HG03064 (cell line): ENCODE measurements around the gene IKZF1.

Experiments used
- ATAC-seq: cut with Tn5 transposase; IDR thresholded peaks from one replicate; pipeline ENCODE4 v1.9.1; 2021; ENCODE audit warnings: low read depth; ENCODE audit not compliant: unreplicated experiment

IKZF1 gene

DNA sequence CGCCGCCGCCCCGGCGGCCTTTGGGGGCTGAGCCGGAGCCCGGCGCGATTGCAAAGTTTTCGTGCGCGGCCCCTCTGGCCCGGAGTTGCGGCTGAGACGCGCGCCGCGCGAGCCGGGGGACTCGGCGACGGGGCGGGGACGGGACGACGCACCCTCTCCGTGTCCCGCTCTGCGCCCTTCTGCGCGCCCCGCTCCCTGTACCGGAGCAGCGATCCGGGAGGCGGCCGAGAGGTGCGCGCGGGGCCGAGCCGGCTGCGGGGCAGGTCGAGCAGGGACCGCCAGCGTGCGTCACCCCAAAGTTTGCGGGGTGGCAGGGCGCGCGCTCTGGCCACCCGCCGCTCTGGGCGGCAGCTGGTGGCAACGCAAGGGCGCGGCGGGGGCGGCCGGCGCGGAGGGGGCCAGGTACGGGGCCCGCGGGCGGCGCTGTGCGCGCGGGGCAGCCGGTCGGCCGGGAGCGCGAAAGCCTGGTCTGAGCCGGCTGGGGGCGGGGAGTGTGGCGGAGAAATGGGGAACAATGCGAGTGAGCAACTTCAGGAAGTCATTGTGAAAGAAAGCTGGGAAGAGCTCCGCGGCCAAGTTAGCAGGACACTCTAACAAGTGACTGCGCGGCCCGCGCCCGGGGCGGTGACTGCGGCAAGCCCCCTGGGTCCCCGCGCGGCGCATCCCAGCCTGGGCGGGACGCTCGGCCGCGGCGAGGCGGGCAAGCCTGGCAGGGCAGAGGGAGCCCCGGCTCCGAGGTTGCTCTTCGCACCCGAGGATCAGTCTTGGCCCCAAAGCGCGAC is at the start of gene IKZF1:
IKZF1 (plus strand) TSS at position 588 of the 782 bp plus-strand sequence. CDS start 14,346 bp downstream, outside the sequence.
- ATAC-seq: peak; percentile 29

DNA sequence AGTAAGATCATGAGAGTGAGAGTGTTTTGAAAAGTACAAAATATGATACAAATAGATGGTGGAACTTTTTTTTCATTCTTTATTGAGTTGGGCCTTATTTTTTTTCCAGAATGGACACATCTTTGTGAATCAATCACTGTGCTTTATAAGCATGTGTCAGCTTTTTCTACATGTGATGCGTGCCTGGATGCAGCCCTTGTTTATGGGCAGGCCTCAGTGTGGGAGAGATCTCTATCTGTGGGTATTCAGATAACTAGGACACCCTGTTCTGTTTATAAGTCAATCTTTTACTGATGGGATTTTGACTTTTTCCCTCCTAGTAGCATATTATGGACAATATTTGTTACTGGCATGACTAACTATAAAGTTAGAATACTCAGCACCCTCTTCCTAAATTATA is 42.9 kb upstream of the IKZF1 start:
- ATAC-seq: no peak

DNA sequence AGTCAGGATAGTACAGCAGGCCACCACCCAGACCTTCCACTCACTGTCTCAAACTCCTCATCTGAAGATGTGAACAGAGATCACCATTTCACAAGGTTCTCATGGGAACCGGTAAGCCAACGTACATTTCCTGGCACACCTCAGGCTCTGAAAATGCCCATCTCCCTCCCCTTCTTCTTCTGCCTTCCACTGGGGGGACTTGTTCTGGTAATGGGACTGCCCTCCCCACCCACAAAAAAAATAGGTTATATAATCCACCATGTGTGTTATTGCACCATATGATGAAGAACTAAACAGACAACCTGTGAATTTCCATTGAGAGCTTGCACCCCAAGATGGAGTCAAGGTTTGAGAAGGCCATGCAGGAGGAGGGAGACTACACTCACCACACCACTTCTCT is 42.1 kb upstream of the IKZF1 start:
- ATAC-seq: peak; percentile 5

DNA sequence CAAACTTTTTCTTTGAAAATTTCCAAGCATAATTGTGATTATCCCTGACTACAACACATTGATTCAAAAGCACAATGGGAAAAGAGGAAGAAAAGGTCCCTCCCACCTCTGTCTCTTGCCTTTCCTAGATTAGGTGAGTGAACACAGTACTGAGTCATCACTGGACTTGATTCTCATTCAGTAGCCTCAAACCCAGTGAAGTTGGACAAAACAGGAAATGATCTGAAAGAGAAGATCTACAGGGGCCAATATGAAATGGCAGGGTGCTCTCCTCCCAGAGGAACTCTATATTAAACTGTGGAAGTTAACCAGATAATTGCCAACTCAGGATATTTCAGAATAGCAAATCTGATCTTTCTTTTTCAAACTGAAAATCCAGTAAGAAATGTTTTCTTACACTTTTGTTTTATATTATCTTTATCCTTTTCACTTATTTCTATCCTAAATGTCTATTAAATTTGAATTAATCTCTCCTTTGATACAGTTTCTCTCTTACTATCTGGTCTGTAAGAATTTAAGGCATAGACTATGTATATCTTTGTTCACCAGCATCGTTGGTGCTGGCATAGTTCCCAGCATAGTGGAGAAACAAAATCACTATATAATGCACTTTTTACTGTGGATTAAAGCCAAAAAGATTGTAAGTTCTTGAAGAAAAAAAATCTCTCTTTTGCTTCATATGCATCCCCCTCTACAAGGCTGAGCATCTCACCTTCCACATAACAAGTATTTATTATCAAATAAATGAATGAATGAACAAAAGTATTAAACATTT is 41.4 kb upstream of the IKZF1 start:
- ATAC-seq: peak; percentile 50

DNA sequence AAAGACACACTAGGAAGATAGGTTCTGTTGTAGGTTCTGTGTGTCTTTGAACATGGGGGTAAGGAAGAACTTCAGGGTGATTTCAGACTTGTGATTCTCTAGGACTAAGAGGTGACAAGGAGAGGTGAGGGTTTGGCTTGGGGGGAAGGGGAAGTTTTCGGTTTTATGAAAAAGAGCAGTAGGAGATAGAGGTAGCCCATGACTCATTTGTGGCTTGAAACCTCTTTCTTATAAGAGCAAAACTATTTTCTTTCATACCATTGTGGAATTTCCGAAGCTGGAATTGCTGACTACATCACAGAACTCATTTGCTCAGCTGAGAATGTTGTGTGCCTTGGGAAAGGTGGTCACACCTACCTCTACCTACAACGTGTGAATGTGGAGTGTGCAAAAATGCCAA is 39.6 kb upstream of the IKZF1 start:
- no peak for ATAC-seq

DNA sequence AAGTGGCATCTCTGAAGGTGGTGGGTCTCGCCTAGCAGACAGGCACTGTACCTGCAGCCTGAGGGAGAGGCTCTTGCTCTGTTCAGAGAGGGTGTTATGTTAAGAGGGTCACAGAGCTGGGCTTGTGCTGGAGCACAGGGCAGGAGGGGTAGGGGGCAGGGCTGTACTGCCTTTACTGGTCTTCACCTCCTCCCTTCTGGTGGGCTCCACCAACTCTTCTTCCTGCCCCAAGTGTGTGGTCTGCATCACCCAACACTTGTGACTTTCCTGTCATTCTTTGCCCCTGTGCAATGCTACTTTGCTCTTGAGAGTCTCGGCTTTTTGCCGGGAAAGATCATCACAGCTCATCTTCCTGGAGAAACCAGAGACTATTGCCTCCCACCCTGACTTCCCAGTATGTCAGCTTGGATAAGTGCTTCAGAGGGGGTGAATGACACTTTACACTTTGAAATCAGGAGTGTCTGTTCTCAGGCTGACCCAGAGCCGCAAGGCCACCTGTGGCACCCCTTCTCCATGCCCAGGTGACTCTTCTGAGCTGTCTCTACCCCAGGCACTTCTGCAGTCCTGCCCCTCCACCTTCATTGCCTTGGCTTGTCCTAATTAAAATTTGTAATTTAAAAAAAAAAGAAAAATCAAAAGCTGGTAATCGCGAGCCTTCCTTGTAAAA is 38.4 kb upstream of the IKZF1 start:
- ATAC-seq: no peak

DNA sequence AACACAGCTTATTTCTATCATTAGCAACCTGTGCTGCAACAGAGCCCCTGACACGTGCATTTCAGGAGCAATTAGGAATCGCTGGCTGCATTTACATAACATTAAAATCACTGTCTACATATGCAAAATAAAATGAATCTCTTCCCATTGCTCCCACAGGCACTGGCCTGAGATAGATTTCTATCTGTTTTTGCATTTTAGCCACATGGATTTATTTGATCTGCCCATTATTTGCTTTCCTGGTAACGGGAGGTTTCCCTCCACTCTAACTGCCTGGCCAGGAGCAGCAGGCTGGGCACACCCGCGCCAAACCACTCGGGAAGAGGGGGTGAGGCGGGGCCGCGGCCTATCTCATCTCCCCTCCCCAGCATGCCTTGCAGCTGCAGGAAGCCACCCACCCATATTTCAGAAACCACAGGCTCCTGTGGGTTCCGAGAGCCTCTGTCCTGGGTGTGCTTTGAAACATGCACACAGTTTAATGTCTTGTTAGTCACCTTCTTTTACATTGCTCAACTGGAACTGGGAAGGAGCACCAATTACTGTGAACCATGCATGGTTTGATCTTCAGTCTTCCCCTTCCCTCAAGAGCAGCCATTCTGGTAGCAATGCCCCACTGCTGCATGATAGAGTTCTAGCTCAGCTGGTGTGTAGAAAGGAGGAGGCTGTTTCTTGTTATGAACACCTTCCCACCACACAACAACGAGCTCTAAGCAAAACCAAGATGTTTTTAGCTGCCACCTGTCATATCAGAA is 37.7 kb upstream of the IKZF1 start:
- ATAC-seq: peak; percentile 36

DNA sequence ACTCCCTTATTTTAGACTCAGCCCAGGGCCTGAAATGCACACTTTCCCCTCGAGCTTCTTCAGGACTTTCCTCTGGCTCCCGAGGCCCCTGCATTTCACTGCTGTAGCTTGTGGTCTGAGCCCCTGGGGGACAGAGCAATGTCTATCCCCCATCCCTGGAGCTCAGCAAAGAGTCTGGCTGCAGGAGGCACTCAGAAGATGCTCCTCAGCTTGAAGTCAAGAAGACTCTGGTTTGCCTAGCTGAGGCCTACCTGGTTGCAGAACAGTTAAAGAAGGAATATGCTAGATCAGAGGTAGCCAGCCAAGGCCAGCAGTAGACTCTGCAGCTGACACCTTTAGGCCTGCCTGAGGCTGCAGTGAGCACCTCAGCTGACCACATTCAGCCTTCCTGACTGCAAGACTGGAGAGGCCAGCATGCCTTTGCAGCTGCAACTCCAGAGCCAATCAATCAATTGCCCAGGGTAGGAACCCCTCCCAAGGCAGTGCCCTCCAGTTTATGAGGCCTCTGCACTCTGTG is 36.9 kb upstream of the IKZF1 start:
- ATAC-seq: no peak

DNA sequence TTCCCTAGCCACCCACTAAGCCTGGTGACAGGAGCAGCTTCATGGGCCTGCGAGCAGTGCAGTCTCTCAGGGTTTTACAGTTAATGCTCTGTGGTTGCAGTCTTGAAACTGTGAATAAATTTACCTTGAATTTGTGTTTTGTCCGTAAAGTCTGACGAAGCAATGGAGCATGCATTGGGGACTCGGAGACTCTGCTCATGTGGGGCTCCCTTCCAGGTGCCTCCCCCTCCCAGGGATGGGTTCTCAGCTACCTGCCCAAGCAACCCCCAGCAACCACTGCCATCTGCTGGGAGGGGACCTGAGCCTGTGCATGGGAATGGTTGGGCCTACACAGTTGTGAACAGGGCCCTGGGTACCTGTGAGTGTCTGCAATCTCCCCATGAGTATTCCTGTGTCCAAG is 36.3 kb upstream of the IKZF1 start:
- ATAC-seq: peak; percentile 21

DNA sequence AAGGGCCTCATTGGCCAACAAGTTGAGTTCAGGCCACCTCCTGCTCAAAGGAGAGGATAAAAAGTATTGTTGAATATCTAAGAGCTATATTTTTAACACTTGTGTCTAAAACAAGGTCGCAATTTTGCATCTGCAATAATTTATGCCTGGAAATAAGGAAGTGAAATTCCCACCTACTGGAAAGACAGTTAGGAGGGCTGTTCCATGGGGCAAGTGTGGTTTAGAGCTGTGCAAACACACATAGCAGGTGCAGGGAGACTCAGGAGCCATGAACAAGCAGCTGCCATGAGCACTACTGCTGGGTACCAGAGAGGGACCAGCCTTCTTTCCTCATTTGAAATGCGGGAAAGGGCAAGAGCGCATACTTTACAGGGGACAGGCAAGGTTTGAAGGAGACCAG is 35.5 kb upstream of the IKZF1 start:
- ATAC-seq: no peak

DNA sequence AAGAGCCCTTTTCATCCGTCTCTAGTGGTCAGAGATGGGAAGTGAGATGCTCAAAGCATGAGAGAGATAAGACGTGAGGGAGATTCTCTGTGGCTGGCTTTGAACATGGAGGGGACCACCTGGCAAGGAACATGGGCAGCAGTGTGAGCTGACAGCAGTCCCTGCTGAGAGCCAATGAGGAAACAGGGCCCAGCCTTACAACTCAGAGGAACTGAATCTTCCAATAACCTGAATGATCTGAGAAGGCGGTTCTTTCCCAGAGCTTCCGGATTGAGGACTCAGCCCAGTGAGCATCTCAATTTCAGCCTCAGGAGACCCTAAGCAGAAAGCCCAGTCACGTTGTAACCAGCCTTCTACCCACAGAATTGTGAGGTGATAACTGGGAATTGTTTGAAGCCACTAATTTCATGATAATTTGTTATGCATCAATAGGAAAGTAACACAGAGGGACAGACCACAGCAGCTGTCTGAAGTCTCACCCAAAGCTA is 33.9 kb upstream of the IKZF1 start:
- ATAC-seq: peak; percentile 35

DNA sequence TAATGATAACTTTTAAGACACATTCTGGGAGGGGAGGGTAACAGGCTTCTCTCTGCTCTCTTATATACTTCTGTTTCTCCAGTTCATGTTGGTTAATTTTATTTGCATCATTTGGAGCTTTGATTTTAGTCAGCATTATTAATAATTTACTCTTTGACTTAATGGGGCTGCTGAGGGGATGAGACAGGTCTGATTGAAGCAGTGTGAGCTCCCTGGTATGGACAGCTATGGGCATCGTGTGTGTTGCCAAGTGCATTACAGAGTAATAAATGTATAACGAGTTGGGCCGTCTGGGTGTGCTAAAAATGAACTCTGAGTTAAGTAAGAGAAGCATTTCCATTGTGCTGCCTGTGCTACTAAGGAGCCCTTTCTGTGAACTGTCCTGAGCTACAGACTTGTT is 31.7 kb upstream of the IKZF1 start:
- no peak for ATAC-seq

DNA sequence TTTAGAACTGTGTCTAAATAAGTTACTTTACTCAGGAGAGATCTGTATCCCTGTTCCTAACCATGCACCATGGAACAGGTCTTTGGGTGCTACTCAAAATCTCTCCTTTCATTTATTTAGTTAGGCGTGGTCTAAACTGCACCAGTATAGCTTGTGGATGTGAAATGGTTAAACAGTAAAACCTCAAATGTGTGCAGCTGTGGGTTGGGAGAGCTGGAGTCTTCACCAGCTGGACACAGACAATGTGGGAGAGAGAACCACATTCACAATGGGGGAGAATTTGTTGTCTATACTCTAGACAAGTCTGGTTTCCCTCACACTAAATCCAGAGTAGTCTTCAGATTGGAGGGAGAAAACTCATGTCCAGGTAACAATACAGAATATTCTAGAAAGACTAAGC is 31.2 kb upstream of the IKZF1 start:
- ATAC-seq: no peak

DNA sequence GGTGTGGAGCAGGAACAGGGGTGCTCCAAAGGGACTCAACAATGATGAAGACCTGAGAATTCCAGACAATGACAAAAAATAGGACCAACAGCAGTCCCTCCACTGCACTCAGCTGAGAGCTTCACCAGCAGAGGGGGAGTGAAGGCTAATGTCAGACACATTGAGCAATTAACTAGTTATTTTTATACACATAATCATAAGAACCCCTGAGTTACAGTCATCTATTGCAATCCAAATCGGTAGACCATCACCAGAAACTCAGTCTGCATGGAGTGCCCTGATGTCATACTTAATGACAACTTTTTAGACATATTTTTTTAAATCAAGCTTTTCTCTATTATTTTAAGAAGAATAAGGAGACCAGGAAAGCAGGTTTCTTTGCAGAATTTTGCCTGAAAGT is 30.6 kb upstream of the IKZF1 start:
- ATAC-seq: no peak

DNA sequence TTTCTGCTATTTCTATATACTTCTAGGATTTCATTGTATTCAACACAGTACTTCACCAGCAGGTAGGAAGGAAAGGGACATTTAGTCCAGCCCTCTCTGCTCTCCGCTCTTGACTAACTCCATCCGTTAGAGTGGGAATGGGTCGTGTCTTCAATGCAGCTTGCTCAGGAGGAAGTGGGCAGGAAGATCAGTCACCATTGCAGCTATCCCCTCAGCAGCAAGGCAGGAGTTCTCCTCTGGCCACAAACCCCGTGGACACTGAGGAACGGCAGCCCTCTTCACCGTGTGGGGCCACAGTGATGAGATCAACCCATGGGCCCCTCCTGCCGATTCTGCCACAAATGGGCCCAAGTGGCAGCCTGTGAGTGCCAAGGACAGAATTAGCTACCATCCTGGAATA is 30.2 kb upstream of the IKZF1 start:
- ATAC-seq: no peak

DNA sequence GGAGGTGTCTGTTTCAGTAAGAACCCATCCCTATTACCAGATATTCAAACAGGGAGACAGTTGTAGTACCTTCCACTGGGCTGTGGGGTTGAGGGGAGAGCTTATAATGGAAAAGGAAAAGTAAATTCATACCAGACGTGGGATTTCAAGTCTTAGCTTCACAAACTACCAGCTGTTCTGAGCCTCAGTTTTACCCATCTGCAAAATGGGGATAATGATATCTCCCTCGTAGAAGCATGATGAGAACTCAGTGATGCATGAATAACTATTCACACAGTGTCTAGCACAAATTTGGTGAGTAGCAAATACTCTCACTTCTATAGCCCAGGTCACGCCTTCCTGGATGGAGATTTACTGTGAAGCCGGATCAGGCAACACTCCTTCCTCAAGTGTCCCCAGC is 29.1 kb upstream of the IKZF1 start:
- no peak for ATAC-seq

DNA sequence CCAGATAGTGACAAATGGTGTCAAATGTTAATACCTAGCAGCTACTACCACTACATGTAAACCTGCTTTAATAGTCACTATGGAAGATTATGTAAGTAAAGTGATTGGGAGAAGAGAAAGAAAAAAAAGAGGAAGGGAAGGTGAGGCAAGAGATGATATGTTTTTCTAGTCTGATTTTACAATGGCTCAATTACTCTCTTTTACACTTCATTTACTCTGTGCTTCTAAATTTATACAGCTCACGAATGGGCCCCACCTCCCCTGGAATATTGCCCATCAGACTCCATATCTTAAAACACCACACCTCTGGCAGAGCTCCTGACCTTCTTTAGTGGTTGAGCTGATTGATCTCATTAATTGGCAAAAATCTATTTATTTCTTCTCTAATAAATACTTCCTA is 28.0 kb upstream of the IKZF1 start:
- ATAC-seq: no peak

DNA sequence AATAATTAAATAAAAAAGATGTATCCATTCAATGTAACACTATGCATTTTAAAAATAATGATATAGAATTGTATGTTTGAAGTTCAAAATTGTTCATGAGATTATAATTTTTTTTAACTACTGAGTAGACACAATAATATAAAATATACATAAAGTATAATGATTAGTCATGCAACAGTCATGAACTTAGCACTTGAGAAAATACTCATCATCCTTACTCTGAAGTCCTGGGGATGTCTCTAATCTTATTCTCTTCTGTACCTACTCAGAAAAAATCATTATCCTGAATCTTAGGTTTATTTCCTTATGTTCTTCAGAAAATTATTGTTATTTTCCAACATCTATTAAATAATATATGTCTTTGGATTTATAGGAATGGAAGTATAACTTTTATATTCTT is 26.4 kb upstream of the IKZF1 start:
- no peak for ATAC-seq

DNA sequence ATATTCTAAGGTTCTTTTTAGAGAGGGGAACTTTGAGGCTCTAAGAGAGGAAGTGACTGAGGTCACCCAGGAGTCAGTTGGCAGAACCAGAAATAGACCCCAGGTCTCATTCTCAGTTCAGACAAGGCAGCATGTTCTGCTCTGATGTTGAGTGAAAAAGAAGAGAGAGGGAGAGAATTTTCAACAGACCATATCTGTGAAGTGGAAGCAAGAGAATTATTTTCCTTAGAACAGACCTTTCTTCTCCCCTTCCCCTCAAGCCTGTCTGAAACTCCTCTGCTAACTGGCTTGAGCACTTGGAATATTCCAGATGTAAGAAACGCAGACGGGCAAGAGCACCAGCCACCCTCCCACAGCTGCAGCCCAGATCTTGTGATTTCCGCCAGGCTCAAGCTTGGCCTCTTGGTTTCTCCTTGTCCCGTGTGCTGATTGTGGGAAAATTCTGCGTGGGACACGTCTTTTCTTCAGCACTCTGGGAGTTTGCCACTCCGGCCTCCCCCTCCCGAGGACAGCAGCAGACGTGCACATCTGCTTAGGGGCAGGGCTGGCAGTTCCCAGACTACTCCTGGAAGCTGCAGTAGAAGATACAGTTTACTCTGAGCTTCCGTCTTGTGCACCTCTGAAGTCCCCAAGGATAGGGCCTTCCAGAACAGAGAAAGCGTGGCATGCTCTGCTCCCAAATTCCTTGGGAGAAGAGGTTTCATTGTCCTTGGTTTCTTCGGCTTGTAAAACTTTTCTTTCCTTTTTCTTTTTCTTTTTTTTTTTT is 22.7 kb upstream of the IKZF1 start:
- ATAC-seq: peak; percentile 89
